Measurements from ENCODE around the gene NUSAP1.

NUSAP1 gene

GRCh38 chr15:41336549-41336948 lies 3.9 kb downstream of the NUSAP1 start:
- no peak for TF ChIP-seq CTCF (IDR thresholded peaks at IDR 0.05; ENCODE audit: low read depth, low read length)
- DNase-seq (ENCODE audit: extremely low read depth, low read depth) = no peak

GRCh38 chr15:41337047-41337446 lies 4.4 kb downstream of the NUSAP1 start:
- TF ChIP-seq CTCF (IDR thresholded peaks at IDR 0.05; ENCODE audit: low read depth, low read length) = no peak
- DNase-seq (ENCODE audit: extremely low read depth, low read depth) = no peak

- TF ChIP-seq CTCF (IDR thresholded peaks at IDR 0.05; ENCODE audit: low read depth, low read length) = no peak
- DNase-seq (ENCODE audit: extremely low read depth, low read depth) = no peak
These were observed 5.2 kb downstream of the NUSAP1 start for GRCh38 chr15:41337631-41338522.

- TF ChIP-seq CTCF (IDR thresholded peaks at IDR 0.05; ENCODE audit: low read depth, low read length) = no peak
- no peak for DNase-seq (ENCODE audit: extremely low read depth, low read depth)
These were observed 7.6 kb downstream of the NUSAP1 start for GRCh38 chr15:41340189-41340695.

GRCh38 chr15:41341519-41341918 lies 8.8 kb downstream of the NUSAP1 start:
- DNase-seq (ENCODE audit: extremely low read depth, low read depth) = no peak
- TF ChIP-seq CTCF (IDR thresholded peaks at IDR 0.05; ENCODE audit: low read depth, low read length) = no peak

GRCh38 chr15:41347236-41347635 lies 14.6 kb downstream of the NUSAP1 start:
- no peak for TF ChIP-seq CTCF (IDR thresholded peaks at IDR 0.05; ENCODE audit: low read depth, low read length)
- DNase-seq (ENCODE audit: extremely low read depth, low read depth) = no peak

GRCh38 chr15:41350057-41350717 lies 17.5 kb downstream of the NUSAP1 start:
- DNase-seq (ENCODE audit: extremely low read depth, low read depth) = no peak
- TF ChIP-seq CTCF (IDR thresholded peaks at IDR 0.05; ENCODE audit: low read depth, low read length) = no peak
